Stimulated activated CD8-positive, alpha-beta memory T cell treated with anti-CD3 and anti-CD28 coated beads, Interleukin-7, amount 100 ng/mL, for 4 hours (primary cell): Measurements from ENCODE around the gene CLTC.
"Not testable (repeated sequence)": the region's sequence is repeated elsewhere in the genome, so short reads cannot be mapped to it uniquely, and the experiment has no call there.

Experiments
- DNase-seq, 2 donors: peaks; one replicate each; pipeline ENCODE4 v3.0.0-alpha.2; 2020; ENCODE audit warnings: low read depth in 2 of 2

The CLTC gene

GRCh38 chr17:59619298-59620063 is at the start of gene CLTC:
Gene CLTC (plus strand): TSS chr17:59619895. CDS start chr17:59620132, 237 bp downstream.
- peak; percentile 91 to 95 for DNase-seq

GRCh38 chr17:59572301-59572924 is 47.3 kb upstream of the CLTC start:
- no peak for DNase-seq

GRCh38 chr17:59584168-59584567 is 35.5 kb upstream of the CLTC start:
- not testable (repeated sequence) for DNase-seq

- no peak for DNase-seq
These were observed 19.5 kb upstream of the CLTC start for GRCh38 chr17:59600169-59600568.

- DNase-seq = no peak
These were observed 18.6 kb upstream of the CLTC start for GRCh38 chr17:59601130-59601529.

GRCh38 chr17:59607061-59607460 is 12.6 kb upstream of the CLTC start:
- DNase-seq = no peak

GRCh38 chr17:59607817-59608403 is 11.8 kb upstream of the CLTC start:
- DNase-seq = no peak

- no peak for DNase-seq
These were observed 8.2 kb upstream of the CLTC start for GRCh38 chr17:59611503-59611902.

- DNase-seq = no peak
These were observed 3.3 kb upstream of the CLTC start for GRCh38 chr17:59616253-59616920.

- DNase-seq = no peak
These were observed 2.5 kb upstream of the CLTC start for GRCh38 chr17:59617156-59617732.

GRCh38 chr17:59619035-59619297 is 729 bp upstream of the CLTC start:
- no peak for DNase-seq

GRCh38 chr17:59620064-59620359 is 317 bp downstream of the CLTC start:
- DNase-seq = no peak

- DNase-seq = peak; percentile 41 to 45
These were observed 994 bp downstream of the CLTC start for GRCh38 chr17:59620518-59621259.

GRCh38 chr17:59621771-59622170 is 2.1 kb downstream of the CLTC start:
- no peak for DNase-seq

- DNase-seq = no peak
These were observed 3.5 kb downstream of the CLTC start for GRCh38 chr17:59623151-59623550.

GRCh38 chr17:59626756-59627155 is 7.1 kb downstream of the CLTC start:
- no peak for DNase-seq

GRCh38 chr17:59627274-59627673 is 7.6 kb downstream of the CLTC start:
- DNase-seq = no peak

GRCh38 chr17:59627770-59628171 is 8.1 kb downstream of the CLTC start:
- DNase-seq = no peak

- DNase-seq = no peak
These were observed 9.5 kb downstream of the CLTC start for GRCh38 chr17:59629174-59629573.

GRCh38 chr17:59631276-59631675 is 11.6 kb downstream of the CLTC start:
- no peak for DNase-seq

GRCh38 chr17:59632398-59632797 is 12.7 kb downstream of the CLTC start:
- no peak for DNase-seq
